HG02981 (cell line): Measurements from ENCODE around the gene LRRC36.

Source experiments
- ATAC-seq: cut with Tn5 transposase; IDR thresholded peaks from one replicate; pipeline ENCODE4 v1.9.1; 2021; ENCODE audit warnings: mild to moderate bottlenecking, moderate library complexity; ENCODE audit not compliant: unreplicated experiment

Gene LRRC36

GRCh38 chr16:67388191-67388590 lies 61.6 kb downstream of the LRRC36 start:
- ATAC-seq: no peak

- no peak for ATAC-seq
These were observed 62.0 kb downstream of the LRRC36 start for GRCh38 chr16:67388591-67388990.

GRCh38 chr16:67389911-67390815 lies 63.5 kb downstream of the LRRC36 start:
- ATAC-seq: no peak

DNA sequence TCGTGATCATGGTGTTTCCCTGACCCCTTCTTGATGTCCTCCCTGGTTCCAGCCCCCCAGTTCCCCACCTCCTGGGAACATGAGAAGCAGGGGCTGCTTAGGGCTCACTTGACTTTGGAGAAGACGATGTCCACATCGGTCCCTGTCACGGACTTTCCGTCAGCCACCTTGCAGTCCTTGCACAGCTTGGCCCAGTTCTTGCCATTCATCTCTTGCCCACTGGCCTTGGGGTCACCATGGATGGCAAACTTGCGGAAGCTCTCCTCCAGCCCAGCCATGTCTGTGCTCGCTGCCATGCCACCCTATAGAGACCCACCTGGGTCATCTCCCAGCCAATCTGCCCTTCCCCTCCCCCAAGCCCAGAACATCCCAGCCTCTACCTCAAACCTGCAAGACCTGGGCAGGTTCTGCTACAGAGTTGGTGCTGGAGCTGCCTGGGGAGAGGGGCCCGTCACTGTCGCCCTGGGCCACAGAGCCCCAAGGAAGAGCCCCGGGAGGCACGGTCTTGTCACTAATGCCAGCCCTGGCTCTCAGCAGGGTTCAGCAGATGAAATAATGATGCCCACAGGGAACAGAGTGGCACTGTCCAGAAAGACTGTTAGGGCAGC lies 64.3 kb downstream of the LRRC36 start:
- ATAC-seq: no peak

- ATAC-seq: no peak
These were observed 65.0 kb downstream of the LRRC36 start for GRCh38 chr16:67391424-67392300.

DNA sequence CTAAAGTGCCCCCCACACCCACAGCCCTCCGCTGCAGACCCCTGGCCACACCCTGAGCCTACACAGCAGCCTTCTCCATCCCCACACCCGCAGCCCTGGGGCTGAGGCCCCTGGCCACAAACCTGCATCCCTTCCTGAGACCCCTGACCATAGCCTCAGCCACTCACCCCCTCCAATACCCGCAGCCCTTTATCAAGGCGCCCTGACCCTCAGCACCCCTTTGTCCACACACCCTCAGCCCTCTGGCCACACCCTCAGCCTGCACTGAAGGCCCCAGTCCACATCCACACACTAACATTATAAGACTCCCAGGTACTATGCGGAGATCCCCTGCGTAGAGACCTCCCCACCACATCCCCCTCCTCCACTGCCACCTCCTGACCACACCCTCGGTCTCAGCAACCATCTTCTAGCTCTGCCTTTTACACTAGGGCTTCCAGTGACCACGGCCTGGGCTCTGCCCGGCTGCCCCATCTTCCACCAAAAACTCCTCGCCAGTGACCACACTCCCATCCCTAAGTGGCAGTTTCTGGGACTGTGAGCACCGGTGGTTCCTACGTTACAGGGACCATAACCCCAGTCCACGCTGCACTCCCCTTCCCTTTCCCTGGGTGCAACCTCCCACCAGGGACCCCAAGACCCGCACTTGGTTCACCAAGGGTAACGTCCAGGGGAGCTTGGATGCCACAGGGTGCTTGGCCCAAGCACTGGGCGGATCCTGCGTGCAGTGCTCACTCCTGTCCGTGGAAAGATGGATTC lies 65.9 kb downstream of the LRRC36 start:
- no peak for ATAC-seq

DNA sequence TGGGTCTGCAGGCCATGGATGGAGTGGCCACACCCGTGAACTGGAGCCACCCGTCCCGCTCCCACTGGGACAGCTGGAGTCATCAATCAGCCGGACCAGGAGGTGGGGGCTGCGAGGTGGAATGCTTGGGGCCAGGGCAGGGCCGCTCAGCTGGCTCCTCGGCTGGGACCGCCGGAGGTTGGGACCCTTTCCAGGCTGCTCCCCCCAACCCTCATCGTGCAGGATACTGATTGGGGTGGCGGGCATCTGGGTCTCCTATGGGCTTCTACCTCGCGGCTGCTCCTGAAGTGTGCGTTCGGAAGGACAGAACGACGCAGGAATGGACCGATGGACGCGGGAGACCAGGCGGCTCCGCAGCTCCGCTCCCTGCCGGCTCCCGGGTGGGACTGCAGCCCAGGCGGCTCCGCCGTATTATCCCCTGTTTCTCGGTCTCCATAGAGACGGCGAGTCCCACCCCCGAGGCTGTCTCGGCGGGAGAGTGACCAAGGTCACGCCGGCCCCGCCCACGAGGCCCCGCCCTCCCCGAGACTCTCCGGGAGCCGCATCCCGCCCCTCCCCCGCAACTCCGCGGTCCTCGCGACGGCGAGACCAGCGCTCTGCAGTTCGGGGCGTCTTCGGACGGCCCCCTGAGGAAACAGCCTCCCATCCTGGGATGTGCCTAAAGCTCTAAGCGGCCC lies 66.6 kb downstream of the LRRC36 start, which contains the start of gene TPPP3:
Gene TPPP3, minus strand, starts transcription at position 388 of the 677 bp plus-strand sequence. CDS start 2,387 bp downstream, outside the sequence.
- no peak for ATAC-seq

- ATAC-seq: no peak
These were observed 67.2 kb downstream of the LRRC36 start for GRCh38 chr16:67393788-67394154.

DNA sequence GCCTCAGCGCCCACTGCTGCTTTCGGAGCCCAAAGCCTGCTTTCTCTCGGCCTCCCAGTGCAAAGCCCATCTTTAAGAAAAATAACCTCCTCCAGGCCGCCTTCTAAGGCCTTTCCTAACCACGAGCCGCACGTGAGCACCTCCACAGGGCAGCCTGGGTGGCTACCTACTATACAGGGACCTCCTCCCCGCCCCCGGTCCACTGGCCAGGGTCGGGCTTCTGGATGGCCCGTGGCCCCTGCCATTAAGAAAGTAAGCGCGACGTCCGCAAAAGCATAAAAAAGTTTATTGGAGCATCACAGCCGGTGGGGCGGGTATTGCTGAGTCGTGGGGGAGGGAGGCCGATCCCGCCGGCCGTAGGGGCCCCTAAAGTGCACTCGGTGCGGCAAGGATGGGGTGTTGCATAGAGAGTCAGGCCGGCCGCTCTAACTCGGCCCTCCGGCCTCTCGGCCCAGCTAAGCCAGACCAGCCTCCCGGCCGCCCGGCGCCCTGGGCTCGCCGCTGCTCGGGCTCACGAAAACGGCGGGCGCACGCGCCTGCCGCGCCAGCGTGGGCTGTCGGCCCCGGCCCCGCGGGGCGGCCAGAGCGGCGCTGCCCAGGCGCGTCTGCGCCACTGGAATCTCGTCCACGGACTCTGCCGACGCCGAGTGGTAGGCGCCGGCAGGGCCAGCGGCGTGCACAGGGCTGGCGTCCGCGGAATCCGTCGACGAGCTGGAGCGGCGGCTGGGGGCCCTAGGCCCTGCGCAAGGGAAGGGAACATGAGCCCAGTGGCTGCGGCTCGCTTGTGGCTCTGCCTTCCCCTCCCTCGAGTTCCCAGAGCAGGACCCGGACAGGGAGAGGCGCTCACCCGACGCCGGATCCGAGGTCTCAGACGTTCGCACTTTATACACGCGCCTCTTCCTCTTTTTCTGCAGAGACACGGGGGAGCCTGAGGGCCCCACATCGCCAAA lies 67.8 kb downstream of the LRRC36 start:
- no peak for ATAC-seq

DNA sequence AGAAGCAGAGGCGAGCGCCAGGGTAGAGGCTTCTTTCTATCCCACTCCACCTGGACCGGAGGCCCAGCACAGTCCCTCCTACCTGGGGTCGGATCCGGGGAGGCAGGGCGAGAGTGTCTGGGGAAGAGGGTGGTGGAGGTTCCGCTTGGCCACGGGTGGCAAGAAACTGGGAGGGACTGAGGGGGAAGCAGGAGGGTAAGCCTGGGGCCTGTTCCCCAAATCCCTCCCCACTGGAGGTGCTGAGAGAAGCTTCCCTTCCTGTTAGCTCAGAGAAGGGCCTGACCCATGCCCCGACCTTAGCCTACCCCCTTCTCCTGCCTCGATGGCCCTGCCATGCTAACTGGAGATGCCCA lies 68.5 kb downstream of the LRRC36 start:
- no peak for ATAC-seq

DNA sequence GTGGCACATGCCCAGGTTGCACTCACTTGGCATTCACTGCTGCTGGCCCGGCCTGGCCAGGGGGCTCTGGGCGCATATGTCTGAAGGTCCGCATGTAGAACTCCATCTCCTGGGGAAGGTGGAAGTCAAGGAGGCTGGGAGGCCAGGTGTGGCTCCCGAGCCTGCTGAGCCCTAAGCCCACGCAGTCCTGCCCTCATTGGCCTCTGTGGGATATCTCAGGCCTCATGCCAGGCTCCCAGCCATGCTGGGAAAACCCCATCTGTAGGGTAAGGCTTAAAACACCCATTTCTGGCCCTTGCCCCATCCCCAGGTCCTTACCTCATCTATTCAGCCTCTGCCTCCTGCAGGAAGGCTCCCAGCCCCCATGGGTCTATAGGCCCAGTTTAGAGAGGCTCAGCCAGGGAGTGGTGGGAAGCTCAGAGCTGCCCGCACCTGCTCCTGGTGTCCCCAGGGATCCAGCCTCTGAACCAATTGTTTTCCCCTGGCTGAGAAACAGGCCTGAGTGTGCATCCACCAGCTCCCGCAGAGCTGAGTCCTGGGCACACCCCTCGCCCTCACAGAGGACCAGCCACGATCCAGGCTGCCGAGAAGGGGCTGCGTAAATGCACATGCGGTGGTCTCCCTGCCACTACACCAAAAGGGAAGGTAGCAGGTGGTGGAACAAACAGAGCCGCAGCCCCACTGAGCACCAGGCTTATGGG lies 69.0 kb downstream of the LRRC36 start:
- no peak for ATAC-seq

DNA sequence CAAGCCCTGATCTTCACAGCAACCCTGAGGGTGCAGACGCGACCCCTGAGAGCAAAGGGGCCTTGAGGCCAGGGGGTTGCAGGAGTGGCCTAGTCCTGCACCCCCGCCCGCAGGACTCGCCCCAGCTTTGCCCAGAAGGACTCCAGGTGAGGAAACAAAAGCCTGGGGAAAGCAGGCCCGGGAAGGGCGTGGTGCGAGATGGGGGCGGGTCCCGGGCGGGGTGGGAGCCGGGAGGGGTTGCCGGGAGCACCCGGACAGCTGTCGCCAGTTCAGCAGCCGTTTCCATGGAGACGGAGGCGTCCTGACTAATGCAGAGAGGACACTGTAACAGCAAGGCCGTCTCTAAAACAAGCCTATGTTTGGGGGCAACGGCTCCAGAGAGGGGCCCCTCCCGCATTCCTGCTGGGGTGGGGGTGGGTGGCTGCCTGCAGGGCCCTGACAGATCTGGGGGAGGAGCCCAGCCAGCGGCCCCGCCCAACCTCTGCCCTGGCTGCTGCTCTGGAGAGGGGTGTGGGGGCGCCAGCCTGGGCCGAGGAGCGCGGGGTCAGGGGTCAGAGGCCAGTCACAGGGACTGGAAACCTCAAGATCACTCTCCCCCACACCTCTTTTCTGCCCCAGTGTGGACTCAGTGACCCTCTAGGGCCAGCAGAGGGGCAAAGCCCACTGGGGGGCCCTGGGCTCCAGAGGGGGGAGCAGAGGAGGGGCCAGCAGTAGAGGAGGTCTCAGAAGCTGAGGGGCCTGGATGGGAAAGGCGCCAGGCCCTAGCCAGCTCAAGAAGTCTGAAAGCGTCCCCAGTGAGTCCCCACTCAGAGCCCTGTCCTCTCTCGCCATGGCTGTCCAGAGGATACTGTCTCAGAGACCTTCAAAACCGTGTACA lies 69.8 kb downstream of the LRRC36 start:
- ATAC-seq: no peak

- no peak for ATAC-seq
These were observed 70.6 kb downstream of the LRRC36 start for GRCh38 chr16:67397036-67397801.

- no peak for ATAC-seq
These were observed 71.4 kb downstream of the LRRC36 start for GRCh38 chr16:67397812-67398545.

GRCh38 chr16:67398546-67399217 lies 72.1 kb downstream of the LRRC36 start:
- no peak for ATAC-seq
